HCT116 (cell line): ENCODE results near the gene TTLL10.

ENCODE experiments used
- CTCF ChIP-seq, 3 experiments: fragments of 200-600 bp in 1 of 3; sonication (generic) in 1 of 3; IDR thresholded peaks in 2 of 3; conservative IDR thresholded peaks in 1 of 3; 2 replicates each; pipeline ENCODE4 v1.5.1; 2012 to 2017; ENCODE audit warnings: low read depth in 2 of 3, low read length in 2 of 3, antibody characterized with exemption in 1 of 3, borderline replicate concordance in 1 of 3, control low read depth in 1 of 3, mild to moderate bottlenecking in 1 of 3, mixed read lengths in 1 of 3, mixed run types in 1 of 3, moderate library complexity in 1 of 3; ENCODE audit not compliant: insufficient read depth in 1 of 3
- EZH2 ChIP-seq: fragments of 200-600 bp; sonication (generic); IDR thresholded peaks from 2 replicates; pipeline ENCODE4 v1.6.1; 2017; ENCODE audit warnings: antibody characterized with exemption, mixed run types
- POLR2A ChIP-seq: IDR thresholded peaks from 2 replicates; pipeline ENCODE4 v1.7.0; 2011; ENCODE audit warnings: borderline replicate concordance; ENCODE audit not compliant: insufficient read depth, insufficient read length; ENCODE audit errors: extremely low read depth
- POLR2AphosphoS5 ChIP-seq: IDR thresholded peaks from 2 replicates; pipeline ENCODE4 v1.6.1; 2011; ENCODE audit warnings: mild to moderate bottlenecking, low read depth, low read length, moderate library complexity
- REST ChIP-seq: IDR thresholded peaks from 2 replicates; pipeline ENCODE4 v1.6.1; 2012; ENCODE audit warnings: low read depth
- SIN3A ChIP-seq: IDR thresholded peaks from 2 replicates; pipeline ENCODE4 v1.6.1; 2012; ENCODE audit warnings: low read depth
- YY1 ChIP-seq: IDR thresholded peaks from 2 replicates; pipeline ENCODE4 v1.6.1; 2011; ENCODE audit warnings: low read length, low read depth, moderate library complexity, mild to moderate bottlenecking; ENCODE audit not compliant: insufficient replicate concordance; ENCODE audit errors: extremely low read depth

- TF ChIP-seq CTCF (IDR thresholded peaks at IDR 0.05 in 2 of 3, conservative IDR thresholded peaks at IDR 0.05 in 1 of 3; ENCODE audit: borderline replicate concordance in 1 of 3, insufficient read depth in 1 of 3, low read depth in 2 of 3, low read length in 2 of 3) = peak in 1 of 3 experiments; percentile 23; a peak in 2 of 6 replicates
- no peak for TF ChIP-seq POLR2AphosphoS5
- no peak for TF ChIP-seq YY1
- no peak for TF ChIP-seq SIN3A
- no peak for TF ChIP-seq POLR2A
- no peak for TF ChIP-seq REST
- TF ChIP-seq EZH2 = no peak
Observed at GRCh38 chr1:1206966-1207531, 33.4 kb downstream of the TTLL10 start.
